Upper lobe of right lung (tissue), 1 donor: ENCODE results near the gene FLAD1. TPM values are rescaled to one million over a fixed set of nuclear protein-coding genes. Genes with fewer than 3 reads are reported as not detected.
"Not testable (repeated sequence)": the region's sequence is repeated elsewhere in the genome, so short reads cannot be mapped to it uniquely, and the experiment has no call there.

Experiments used
- ATAC-seq: fragments of 200-7000 bp; cut with Tn5 transposase; one replicate; pipeline ENCODE4 v1.9.1; 2020; ENCODE audit warnings: mild to moderate bottlenecking, moderate library complexity
- DNase-seq: peaks from one replicate; pipeline ENCODE4 v3.0.0-alpha.2; 2020
- H3K27ac ChIP-seq: fragments of 200-600 bp; one replicate; pipeline ENCODE4 v1.8.0; 2022
- H3K27me3 ChIP-seq: fragments of 200-600 bp; one replicate; pipeline ENCODE4 v1.8.0; 2022; ENCODE audit warnings: mild to moderate bottlenecking
- H3K36me3 ChIP-seq: fragments of 200-600 bp; one replicate; pipeline ENCODE4 v1.8.0; 2022
- H3K4me1 ChIP-seq: fragments of 200-600 bp; one replicate; pipeline ENCODE4 v1.8.0; 2022
- H3K4me3 ChIP-seq: fragments of 200-600 bp; one replicate; pipeline ENCODE4 v1.8.0; 2022; ENCODE audit warnings: mild to moderate bottlenecking
- H3K9me3 ChIP-seq: fragments of 200-600 bp; one replicate; pipeline ENCODE4 v1.8.0; 2022
- CTCF ChIP-seq: fragments of 200-600 bp; IDR thresholded peaks from one replicate; pipeline ENCODE4 v1.8.0; 2022; ENCODE audit warnings: antibody characterized with exemption
- intact Hi-C: fragments of 100-400 bp; cut with DNase I; formaldehyde crosslinking; loops from one replicate; pipeline ENCODE4 v1.11.0; 2022
- total RNA-seq: library from RNA; stranded (reverse); fragmentation: NEBNext Ultra II Directional; extraction: Animal tissue kit (Norgen Biotek cat#: 25700); gene quantifications from one replicate; pipeline ENCODE4 v1.2.1, GENCODE V29; 2021
- donor health status: DM: no; HTN: yes; CAD: no; lungs with severe emphysema.

The FLAD1 gene
- total RNA-seq, 1 donor from 2014 or later: 29.0 TPM

- peak within 1 kb of the TSS; percentile 63 for H3K4me3 ChIP-seq
- intact Hi-C loops: no loop called here
- H3K27ac ChIP-seq: peak within 1 kb of the TSS; percentile 93
- DNase-seq (peak; percentile 95), ATAC-seq (peak; percentile 87)
- H3K4me1 ChIP-seq: peaks cover 41% of the 10 kb centered on the region
- no peaks in the 10 kb centered on the region for H3K27me3 ChIP-seq
- TF ChIP-seq CTCF: no peak
- no peaks in the 10 kb centered on the region for H3K9me3 ChIP-seq
- peaks cover 5% of the 10 kb centered on the region for H3K36me3 ChIP-seq
Measured at GRCh38 chr1:154974102-154974807, 8.9 kb upstream of the FLAD1 start, which contains the start of gene CKS1B. Gene CKS1B (plus strand): TSS chr1:154974681. CDS start chr1:154974746, 65 bp downstream.

GRCh38 chr1:154974808-154975408, 8.2 kb upstream of the FLAD1 start:
- Histone ChIP-seq H3K36me3 (peaks cover 5% of the 10 kb centered on the region), H3K27me3 (no peaks in the 10 kb centered on the region), H3K27ac (peak overlapping the region; percentile 93), H3K4me1 (peaks cover 35% of the 10 kb centered on the region), H3K9me3 (no peaks in the 10 kb centered on the region), H3K4me3 (peak overlapping the region; percentile 63)
- intact Hi-C loops: no loop called here
- DNase-seq (peak; percentile 97), ATAC-seq (peak; percentile 61)
- no peak for TF ChIP-seq CTCF

GRCh38 chr1:154975409-154976059, 7.6 kb upstream of the FLAD1 start:
- no peaks in the 10 kb centered on the region for H3K27me3 ChIP-seq
- DNase-seq (peak; percentile 84), ATAC-seq (peak; percentile 2)
- H3K36me3 ChIP-seq: peaks cover 5% of the 10 kb centered on the region
- H3K27ac ChIP-seq: peak overlapping the region; percentile 93
- peak overlapping the region; percentile 63 for H3K4me3 ChIP-seq
- H3K4me1 ChIP-seq: peaks cover 30% of the 10 kb centered on the region
- intact Hi-C loops: no loop called here
- no peaks in the 10 kb centered on the region for H3K9me3 ChIP-seq
- TF ChIP-seq CTCF: no peak

- DNase-seq, H3K27ac ChIP-seq, H3K36me3 ChIP-seq, H3K9me3 ChIP-seq, H3K4me3 ChIP-seq, intact Hi-C loops, H3K27me3 ChIP-seq, ATAC-seq: not testable (repeated sequence)
- H3K4me1 ChIP-seq: peaks cover 15% of the 10 kb centered on the region
Measured at GRCh38 chr1:154977762-154978161, 5.4 kb upstream of the FLAD1 start.

- Histone ChIP-seq H3K27me3 (no peaks in the 10 kb centered on the region), H3K36me3 (peaks cover 5% of the 10 kb centered on the region), H3K27ac (no peak overlapping the region), H3K4me3 (no peak overlapping the region), H3K9me3 (no peaks in the 10 kb centered on the region), H3K4me1 (peaks cover 10% of the 10 kb centered on the region)
- DNase-seq (no peak), ATAC-seq (no peak)
- intact Hi-C loops: no loop called here
- TF ChIP-seq CTCF: no peak
Measured at GRCh38 chr1:154978360-154978759, 4.8 kb upstream of the FLAD1 start.

- Histone ChIP-seq H3K4me3 (peak overlapping the region; percentile 92), H3K27ac (no peak overlapping the region), H3K27me3 (no peaks in the 10 kb centered on the region), H3K4me1 (peaks cover 13% of the 10 kb centered on the region), H3K9me3 (no peaks in the 10 kb centered on the region), H3K36me3 (peaks cover 5% of the 10 kb centered on the region)
- DNase-seq (no peak), ATAC-seq (no peak)
- intact Hi-C loops: no loop called here
- no peak for TF ChIP-seq CTCF
Measured at GRCh38 chr1:154982341-154982740, 803 bp upstream of the FLAD1 start.
